GM08714 (cell line): ENCODE results near the gene PIBF1.

Source experiments
- H3K4me3 ChIP-seq: fragments of 200-500 bp; sonication (Bioruptor generic); 2 replicates; pipeline ENCODE4 v1.5.1; 2014; ENCODE audit warnings: mild to moderate bottlenecking, low read length, inconsistent platforms
- ZNF274 ChIP-seq: IDR thresholded peaks from 2 replicates; pipeline ENCODE4 v1.6.1; 2012; ENCODE audit warnings: mild to moderate bottlenecking, low read depth, low read length

Gene PIBF1

GRCh38 chr13:73065665-73066340 lies 283.9 kb downstream of the PIBF1 start:
- TF ChIP-seq ZNF274, result no peak
- H3K4me3 ChIP-seq, result no peak overlapping the region
